GM06990 (cell line): ENCODE measurements around the gene SOX11.

Experiments
- DNase-seq: peaks from one replicate; pipeline ENCODE4 v3.0.0-alpha.2; 2011; ENCODE audit not compliant: insufficient read length; ENCODE audit errors: extremely low read depth
- H3K27me3 ChIP-seq: replicated peaks from 2 replicates; pipeline ENCODE4 v1.6.0; 2011; ENCODE audit warnings: low read length; ENCODE audit not compliant: control insufficient read depth, insufficient read depth
- H3K36me3 ChIP-seq: 2 replicates; pipeline ENCODE4 v1.5.1; 2011; ENCODE audit warnings: low read length; ENCODE audit not compliant: control insufficient read depth, insufficient read depth
- H3K4me3 ChIP-seq: replicated peaks from 2 replicates; pipeline ENCODE4 v1.5.1; 2011; ENCODE audit warnings: low read depth, mild to moderate bottlenecking, control low read depth, low read length
- CTCF ChIP-seq: IDR thresholded peaks from 2 replicates; pipeline ENCODE4 v1.5.1; 2011; ENCODE audit warnings: low read length, control low read depth, mild to moderate bottlenecking, inconsistent platforms; ENCODE audit not compliant: insufficient read depth, poor library complexity, severe bottlenecking

SOX11 gene

GRCh38 chr2:5720426-5720825 is 28.2 kb downstream of the SOX11 start:
- no peak for DNase-seq
- H3K36me3 ChIP-seq: no peaks in the 10 kb centered on the region
- H3K27me3 ChIP-seq: no peaks in the 10 kb centered on the region
- H3K4me3 ChIP-seq: no peak overlapping the region
- no peak for TF ChIP-seq CTCF

GRCh38 chr2:5722236-5722635 is 30.1 kb downstream of the SOX11 start:
- Histone ChIP-seq H3K36me3 (no peaks in the 10 kb centered on the region), H3K27me3 (no peaks in the 10 kb centered on the region), H3K4me3 (no peak overlapping the region)
- TF ChIP-seq CTCF: no peak
- DNase-seq: no peak

DNA sequence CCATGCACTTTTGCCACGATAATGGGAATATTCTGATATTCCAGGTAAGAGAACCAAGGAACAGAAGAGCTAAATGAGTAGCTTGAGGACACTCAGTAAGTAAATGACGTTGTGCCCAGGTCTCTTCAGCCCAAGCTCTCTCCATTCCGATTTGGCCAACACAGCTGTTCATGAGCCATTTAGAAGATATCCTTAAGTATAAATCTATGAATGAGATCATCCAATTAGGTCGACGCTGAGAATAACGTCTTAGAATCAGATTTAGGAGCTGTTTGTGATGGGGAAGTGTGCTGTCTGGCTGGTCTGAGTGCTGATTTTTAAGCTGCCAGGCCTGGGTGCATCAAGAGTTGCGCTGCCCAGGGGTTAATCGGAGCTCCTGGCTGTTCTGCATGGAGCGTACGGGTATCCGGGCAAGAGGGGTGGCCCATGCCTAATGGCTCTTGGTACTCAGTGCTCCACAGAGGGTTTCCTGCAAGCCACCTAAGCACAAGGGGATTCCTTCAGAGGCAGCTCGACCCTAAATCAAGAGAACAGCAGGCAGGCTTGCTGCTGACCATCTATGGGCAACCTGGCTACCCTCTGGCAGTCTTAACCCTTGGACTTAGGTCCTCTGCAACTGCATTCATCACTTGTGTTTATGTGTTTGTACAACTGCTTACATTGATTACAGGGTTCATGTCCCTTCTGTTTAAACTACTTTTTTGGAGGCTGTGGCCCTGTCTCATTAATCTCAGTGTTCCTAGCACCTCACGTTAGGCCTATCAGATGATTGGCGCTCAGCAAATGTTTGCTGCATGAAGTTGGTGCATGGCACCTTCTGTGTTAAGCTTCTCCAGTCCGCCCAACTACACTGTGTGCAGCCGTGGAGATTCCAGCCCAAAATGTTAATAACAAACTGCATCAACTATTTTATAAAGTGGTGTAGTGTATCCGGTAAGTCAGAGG is 31.9 kb downstream of the SOX11 start:
- H3K27me3 ChIP-seq: no peaks in the 10 kb centered on the region
- H3K36me3 ChIP-seq: no peaks in the 10 kb centered on the region
- TF ChIP-seq CTCF: no peak
- no peak for DNase-seq
- H3K4me3 ChIP-seq: no peak overlapping the region

GRCh38 chr2:5725072-5725471 is 32.9 kb downstream of the SOX11 start:
- Histone ChIP-seq H3K27me3 (no peaks in the 10 kb centered on the region), H3K36me3 (no peaks in the 10 kb centered on the region), H3K4me3 (no peak overlapping the region)
- TF ChIP-seq CTCF: no peak
- DNase-seq: no peak

DNA sequence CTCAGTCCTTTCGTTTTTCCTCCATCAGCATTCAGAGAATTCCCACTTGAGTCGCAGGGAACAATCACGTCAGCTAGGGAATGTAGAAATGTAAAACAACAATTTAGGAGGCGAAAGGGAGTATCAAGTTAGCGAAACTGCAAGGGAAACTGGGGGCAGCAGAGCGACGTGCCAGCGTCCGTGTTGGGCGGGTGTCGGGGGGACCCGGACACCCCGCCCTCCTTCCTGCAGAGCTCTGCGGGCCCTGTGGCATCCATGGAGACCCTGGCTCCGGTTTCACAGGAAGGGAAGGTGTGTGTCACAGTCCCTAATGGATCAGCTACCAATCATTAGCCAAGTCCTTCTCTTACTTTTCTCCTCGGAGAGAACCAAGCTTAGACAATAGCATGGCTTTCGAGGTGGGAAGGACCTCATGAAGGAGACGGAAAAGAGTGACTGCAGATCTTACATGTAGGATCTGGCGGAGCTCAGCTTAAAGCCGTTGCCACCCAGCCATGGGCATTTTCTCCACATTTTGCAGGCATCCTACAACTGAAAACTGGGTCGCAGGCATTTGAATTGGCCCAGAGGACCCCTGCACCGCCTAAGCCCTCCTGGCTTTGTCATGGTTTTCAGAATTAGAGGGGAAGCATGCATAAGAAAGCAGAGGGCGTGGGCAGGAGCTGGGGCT is 33.7 kb downstream of the SOX11 start:
- no peaks in the 10 kb centered on the region for H3K27me3 ChIP-seq
- no peak overlapping the region for H3K4me3 ChIP-seq
- H3K36me3 ChIP-seq: no peaks in the 10 kb centered on the region
- no peak for TF ChIP-seq CTCF
- no peak for DNase-seq
